ENCODE measurements around the gene FETUB. TPM values are rescaled to one million over a fixed set of nuclear protein-coding genes. Genes with fewer than 3 reads are reported as not detected.

The FETUB gene
- total RNA-seq, 2 experiments from 2014 or later, result not detected

- Histone ChIP-seq H3K4me3 (ENCODE audit: low read length) (no peak overlapping the region), H3K36me3 (ENCODE audit: insufficient read depth, low read length) (no peaks in the 10 kb centered on the region), H3K27ac (ENCODE audit: low read depth in 1 of 2, low read length in 2 of 2) (no peak overlapping the region), H3K27me3 (ENCODE audit: control insufficient read depth in 1 of 2, insufficient read depth in 2 of 2, low read length in 2 of 2) (peaks cover 0 to 5% of the 10 kb centered on the region in 2 experiments), H3K4me1 (ENCODE audit: insufficient read depth, low read length) (no peaks in the 10 kb centered on the region), H3K9me3 (ENCODE audit: control insufficient read depth in 1 of 2, insufficient read depth in 1 of 2, low read length in 2 of 2) (no peaks in the 10 kb centered on the region)
- ATAC-seq (ENCODE audit: poor library complexity) (no peak), DNase-seq (no peak)
- intact Hi-C loops (cut with DNase I, micrococcal nuclease), result no loop called here
- no peaks in the 10 kb centered on the region for H3K4me1 Mint-ChIP-seq (ENCODE audit: low read depth)
- ChIA-PET POLR2A (no interaction called here), CTCF (no interaction called here)
- peaks cover 36% of the 10 kb centered on the region for H3K27me3 Mint-ChIP-seq
- no peak for TF ChIP-seq CTCF (IDR thresholded peaks at IDR 0.05)
- H3K36me3 Mint-ChIP-seq (ENCODE audit: low read depth), result no peaks in the 10 kb centered on the region
- H3K4me3 Mint-ChIP-seq, result no peak overlapping the region
- H3K9me3 Mint-ChIP-seq, result no peaks in the 10 kb centered on the region
- H3K27ac Mint-ChIP-seq, result no peak overlapping the region
Measured at GRCh38 chr3:186640929-186641328, 730 bp downstream of the FETUB start.

GRCh38 chr3:186642014-186642413, 1.8 kb downstream of the FETUB start:
- Mint-ChIP-seq H3K27ac (no peak overlapping the region), H3K9me3 (no peaks in the 10 kb centered on the region), H3K4me3 (no peak overlapping the region), H3K4me1 (ENCODE audit: low read depth) (no peaks in the 10 kb centered on the region), H3K36me3 (ENCODE audit: low read depth) (no peaks in the 10 kb centered on the region), H3K27me3 (peaks cover 33% of the 10 kb centered on the region)
- intact Hi-C loops (cut with DNase I, micrococcal nuclease), result no loop called here
- no peak overlapping the region for H3K4me3 ChIP-seq (ENCODE audit: low read length)
- H3K27me3 ChIP-seq (ENCODE audit: control insufficient read depth in 1 of 2, insufficient read depth in 2 of 2, low read length in 2 of 2), result peaks cover 0 to 3% of the 10 kb centered on the region in 2 experiments
- H3K36me3 ChIP-seq (ENCODE audit: insufficient read depth, low read length), result no peaks in the 10 kb centered on the region
- no peaks in the 10 kb centered on the region for H3K4me1 ChIP-seq (ENCODE audit: insufficient read depth, low read length)
- TF ChIP-seq CTCF (IDR thresholded peaks at IDR 0.05), result no peak
- ChIA-PET POLR2A (no interaction called here), CTCF (no interaction called here)
- ATAC-seq (ENCODE audit: poor library complexity) (no peak), DNase-seq (no peak)
- no peak overlapping the region for H3K27ac ChIP-seq (ENCODE audit: low read depth in 1 of 2, low read length in 2 of 2)
- H3K9me3 ChIP-seq (ENCODE audit: control insufficient read depth in 1 of 2, insufficient read depth in 1 of 2, low read length in 2 of 2), result no peaks in the 10 kb centered on the region

GRCh38 chr3:186643493-186643892, 3.3 kb downstream of the FETUB start:
- CTCF ChIA-PET, result no interaction called here
- no peak overlapping the region for H3K27ac Mint-ChIP-seq
- no peak for ATAC-seq (ENCODE audit: poor library complexity)

More at GRCh38 chr3:186643493-186643892, 3.3 kb downstream of the FETUB start:
- POLR2A ChIA-PET, result no interaction called here
- H3K36me3 ChIP-seq (ENCODE audit: insufficient read depth, low read length), result no peaks in the 10 kb centered on the region
- DNase-seq, result peak in 1 of 14 experiments; percentile 5
- Mint-ChIP-seq H3K9me3 (no peaks in the 10 kb centered on the region), H3K4me3 (no peak overlapping the region), H3K4me1 (ENCODE audit: low read depth) (no peaks in the 10 kb centered on the region), H3K36me3 (ENCODE audit: low read depth) (no peaks in the 10 kb centered on the region), H3K27me3 (peaks cover 24% of the 10 kb centered on the region)
- intact Hi-C loops (cut with DNase I, micrococcal nuclease), result no loop called here
- no peak overlapping the region for H3K27ac ChIP-seq (ENCODE audit: low read depth in 1 of 2, low read length in 2 of 2)
- no peaks in the 10 kb centered on the region for H3K9me3 ChIP-seq (ENCODE audit: control insufficient read depth in 1 of 2, insufficient read depth in 1 of 2, low read length in 2 of 2)
- no peak overlapping the region for H3K4me3 ChIP-seq (ENCODE audit: low read length)
- H3K27me3 ChIP-seq (ENCODE audit: control insufficient read depth in 1 of 2, insufficient read depth in 2 of 2, low read length in 2 of 2), result peaks cover 0 to 3% of the 10 kb centered on the region in 2 experiments
- TF ChIP-seq CTCF (IDR thresholded peaks at IDR 0.05), result no peak
- H3K4me1 ChIP-seq (ENCODE audit: insufficient read depth, low read length), result no peaks in the 10 kb centered on the region

All from CD4-positive, alpha-beta T cell (primary cell).